22Rv1 (cell line): ENCODE results near the gene MAP2K6.

Experiments used
- H3K27ac ChIP-seq: fragments of 450-650 bp; 2 replicates; pipeline ENCODE4 v1.5.1; 2017
- ZFX ChIP-seq: fragments of 450-650 bp; IDR thresholded peaks from 2 replicates; pipeline ENCODE4 v1.6.1; 2017; ENCODE audit warnings: antibody characterized with exemption, borderline replicate concordance
- TF ChIP-seq, protein P1 (sequence below): fragments of 450-650 bp; IDR thresholded peaks from 2 replicates; pipeline ENCODE4 v1.5.1; 2017; ENCODE audit warnings: mild to moderate bottlenecking

MAP2K6 gene

DNA sequence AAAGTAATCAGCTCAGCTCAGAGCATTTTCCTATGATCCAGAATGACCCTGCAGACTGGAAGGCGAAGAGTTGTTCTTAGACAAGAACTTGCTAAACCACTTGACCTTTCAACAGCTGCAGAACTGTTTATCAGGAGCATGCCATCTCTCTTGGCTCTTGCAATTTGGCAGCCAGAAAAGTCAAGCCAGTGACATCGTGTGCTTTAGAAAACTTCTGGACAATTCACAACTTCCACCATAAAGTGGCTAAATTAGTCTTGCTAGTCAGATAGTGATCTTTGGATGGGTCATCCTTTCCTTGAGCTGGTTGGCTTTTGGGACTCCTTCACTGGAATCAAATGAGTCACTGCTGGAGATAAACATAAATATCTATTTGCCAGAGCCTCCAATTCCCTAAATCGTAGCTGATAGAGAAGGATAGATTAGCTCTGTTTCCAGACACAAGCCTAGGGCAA is 146.5 kb downstream of the MAP2K6 start:
- no peak for TF ChIP-seq ZFX
- TF ChIP-seq, protein P1, sequence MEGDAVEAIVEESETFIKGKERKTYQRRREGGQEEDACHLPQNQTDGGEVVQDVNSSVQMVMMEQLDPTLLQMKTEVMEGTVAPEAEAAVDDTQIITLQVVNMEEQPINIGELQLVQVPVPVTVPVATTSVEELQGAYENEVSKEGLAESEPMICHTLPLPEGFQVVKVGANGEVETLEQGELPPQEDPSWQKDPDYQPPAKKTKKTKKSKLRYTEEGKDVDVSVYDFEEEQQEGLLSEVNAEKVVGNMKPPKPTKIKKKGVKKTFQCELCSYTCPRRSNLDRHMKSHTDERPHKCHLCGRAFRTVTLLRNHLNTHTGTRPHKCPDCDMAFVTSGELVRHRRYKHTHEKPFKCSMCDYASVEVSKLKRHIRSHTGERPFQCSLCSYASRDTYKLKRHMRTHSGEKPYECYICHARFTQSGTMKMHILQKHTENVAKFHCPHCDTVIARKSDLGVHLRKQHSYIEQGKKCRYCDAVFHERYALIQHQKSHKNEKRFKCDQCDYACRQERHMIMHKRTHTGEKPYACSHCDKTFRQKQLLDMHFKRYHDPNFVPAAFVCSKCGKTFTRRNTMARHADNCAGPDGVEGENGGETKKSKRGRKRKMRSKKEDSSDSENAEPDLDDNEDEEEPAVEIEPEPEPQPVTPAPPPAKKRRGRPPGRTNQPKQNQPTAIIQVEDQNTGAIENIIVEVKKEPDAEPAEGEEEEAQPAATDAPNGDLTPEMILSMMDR = no peak
- H3K27ac ChIP-seq = no peak overlapping the region

DNA sequence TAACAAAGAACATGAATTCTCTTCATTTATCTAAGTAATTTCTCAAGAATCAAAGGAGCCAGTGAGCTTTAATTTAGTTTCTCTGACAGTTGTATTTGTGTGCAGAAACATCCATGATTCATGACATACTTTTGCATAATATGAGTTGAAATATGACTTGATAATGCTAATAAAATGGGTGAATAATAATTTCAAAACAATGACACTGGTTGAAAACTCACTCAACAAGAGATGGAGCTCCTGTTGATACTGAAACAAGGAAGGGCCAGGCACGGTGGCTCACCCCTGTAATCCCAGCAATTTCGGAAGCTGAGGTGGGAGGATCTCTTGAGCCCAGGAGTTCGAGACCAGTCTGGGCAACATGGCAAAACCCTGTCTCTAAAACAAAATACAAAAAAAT is 147.0 kb downstream of the MAP2K6 start:
- H3K27ac ChIP-seq = no peak overlapping the region
- TF ChIP-seq, protein P1 = no peak
- no peak for TF ChIP-seq ZFX

DNA sequence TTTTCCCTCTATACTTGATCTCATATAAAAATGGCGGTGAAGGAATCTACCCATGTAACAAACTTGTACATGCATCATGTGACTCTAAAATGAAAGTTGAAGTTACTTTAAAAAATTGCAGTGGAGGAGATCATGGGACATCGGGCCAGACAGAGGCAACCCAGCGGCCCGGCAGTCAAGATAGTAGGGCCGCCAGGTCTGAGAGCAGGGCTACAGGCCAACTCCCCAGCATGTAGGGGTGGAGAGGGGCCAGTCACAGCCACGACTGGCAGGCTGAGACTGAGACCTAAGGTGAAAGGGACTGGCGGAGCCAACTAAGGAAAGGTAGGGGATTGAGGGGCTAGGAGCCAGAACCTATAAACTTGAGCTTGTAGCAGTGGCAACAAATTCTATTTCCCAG is 150.9 kb downstream of the MAP2K6 start:
- H3K27ac ChIP-seq = no peak overlapping the region
- TF ChIP-seq, protein P1 = no peak
- TF ChIP-seq ZFX = no peak

DNA sequence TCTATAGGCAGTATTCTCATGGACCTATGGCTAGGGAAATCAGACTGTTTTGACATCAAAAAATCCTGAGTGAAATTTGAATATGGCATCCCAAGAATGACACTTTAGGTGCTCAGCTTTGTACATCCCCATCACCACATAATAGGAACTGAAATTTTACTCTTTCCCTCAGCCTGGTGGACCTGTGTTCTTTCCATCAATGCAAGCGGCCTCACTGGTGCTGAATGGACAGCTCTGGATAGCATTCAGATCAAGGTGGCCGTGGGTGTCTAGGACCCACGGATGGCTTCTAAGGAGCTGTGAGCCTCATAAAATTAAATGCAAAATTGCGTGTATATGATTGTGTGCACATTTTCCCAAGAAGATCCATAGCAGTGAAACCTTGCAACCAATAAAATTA is 152.6 kb downstream of the MAP2K6 start:
- TF ChIP-seq, protein P1 = no peak
- no peak for TF ChIP-seq ZFX
- no peak overlapping the region for H3K27ac ChIP-seq

- H3K27ac ChIP-seq = no peak overlapping the region
- TF ChIP-seq, protein P1 = no peak
- TF ChIP-seq ZFX = no peak
Measured at GRCh38 chr17:69572747-69573146, 158.2 kb downstream of the MAP2K6 start.

- H3K27ac ChIP-seq = no peak overlapping the region
- TF ChIP-seq ZFX = no peak
- TF ChIP-seq, protein P1 = no peak
Measured at GRCh38 chr17:69573396-69573795, 158.9 kb downstream of the MAP2K6 start.

DNA sequence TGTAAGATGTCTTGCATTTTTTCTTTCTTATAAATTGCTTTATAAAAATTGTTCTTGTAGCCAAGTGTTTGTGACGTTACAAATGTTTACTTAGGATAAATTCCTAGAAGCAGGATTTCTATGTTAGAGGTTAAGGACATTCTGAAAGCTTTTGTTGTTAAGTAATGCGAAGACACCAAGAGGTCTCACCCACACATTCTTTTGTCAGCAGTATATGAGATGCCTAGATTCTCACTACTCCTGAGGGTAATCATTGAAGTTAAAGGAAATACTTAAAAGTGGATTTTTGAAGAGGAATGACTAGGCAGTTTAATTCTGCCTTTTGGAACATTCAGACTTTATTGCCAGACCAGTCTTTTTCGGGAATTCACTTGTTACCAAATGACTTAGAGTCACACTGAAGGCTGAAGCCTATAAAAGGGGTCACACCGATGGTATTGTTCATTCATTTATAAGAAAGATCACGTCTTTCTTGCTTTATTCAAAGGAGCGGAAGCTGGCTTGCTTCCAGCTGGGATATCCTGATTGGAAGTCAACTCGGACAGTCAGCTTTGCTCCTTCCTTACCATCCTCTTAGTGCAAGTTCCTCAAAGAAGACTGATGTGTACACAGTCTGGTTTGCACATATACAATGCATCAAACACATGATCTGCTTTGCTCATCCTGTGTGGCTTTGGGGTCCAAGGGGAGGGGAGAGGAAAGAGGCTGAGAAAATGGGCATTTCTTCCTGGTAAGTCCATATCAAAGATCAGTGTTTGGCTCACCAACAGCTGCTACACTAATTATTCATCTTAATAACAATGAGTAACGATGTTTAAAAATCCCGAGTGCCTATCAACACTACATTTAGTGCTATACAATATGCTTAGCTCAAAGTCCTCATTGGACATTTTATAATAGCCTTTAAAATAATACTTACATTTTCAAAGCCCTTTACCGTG is 160.0 kb downstream of the MAP2K6 start:
- TF ChIP-seq ZFX = no peak
- TF ChIP-seq, protein P1 = no peak
- no peak overlapping the region for H3K27ac ChIP-seq
